NCI-H82 (cell line): Measurements from ENCODE around the gene ABHD12.
"Not testable (repeated sequence)": the region's sequence is repeated elsewhere in the genome, so short reads cannot be mapped to it uniquely, and the experiment has no call there.

Source experiments
- DNase-seq: peaks from one replicate; lab custom pipeline; 2025; lab: John Stamatoyannopoulos, UW

The ABHD12 gene

DNA sequence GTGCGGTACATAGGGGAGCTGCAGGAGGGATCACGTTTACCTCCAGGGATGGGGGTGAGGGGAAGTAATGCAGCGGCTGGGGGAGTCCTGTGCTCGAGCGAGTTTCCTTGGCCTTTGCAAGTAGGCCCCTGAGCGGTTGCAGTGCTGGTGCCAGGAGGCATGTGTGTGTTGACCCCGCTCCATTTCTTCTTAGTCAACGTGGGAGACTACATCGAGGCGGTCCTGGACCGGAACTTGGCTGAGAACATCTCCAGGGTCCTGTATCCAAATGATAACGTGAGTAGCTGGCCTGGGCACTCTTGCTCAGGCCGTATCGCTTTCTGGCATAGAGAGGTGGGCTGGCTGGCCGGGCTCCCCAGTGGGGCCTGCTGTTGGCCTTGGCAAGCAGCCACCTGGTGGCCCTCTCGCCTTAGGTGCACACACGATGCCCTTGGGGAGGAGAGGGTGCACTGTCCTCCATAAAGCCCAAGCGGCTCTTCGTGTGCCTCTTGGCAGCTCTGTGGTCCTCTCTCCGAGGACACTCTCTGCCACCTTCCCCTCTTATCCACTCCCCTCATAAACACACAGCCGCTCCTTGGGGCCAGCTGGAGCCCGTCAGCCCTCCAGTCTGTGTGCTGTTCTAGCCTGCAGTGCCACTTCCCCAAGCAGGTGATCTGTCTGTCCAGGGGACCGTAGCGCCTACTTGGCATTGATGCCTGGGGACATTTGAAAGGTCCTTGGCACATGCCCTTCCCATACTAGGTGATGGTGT is 113.4 kb downstream of the ABHD12 start:
- DNase-seq, result no peak

DNA sequence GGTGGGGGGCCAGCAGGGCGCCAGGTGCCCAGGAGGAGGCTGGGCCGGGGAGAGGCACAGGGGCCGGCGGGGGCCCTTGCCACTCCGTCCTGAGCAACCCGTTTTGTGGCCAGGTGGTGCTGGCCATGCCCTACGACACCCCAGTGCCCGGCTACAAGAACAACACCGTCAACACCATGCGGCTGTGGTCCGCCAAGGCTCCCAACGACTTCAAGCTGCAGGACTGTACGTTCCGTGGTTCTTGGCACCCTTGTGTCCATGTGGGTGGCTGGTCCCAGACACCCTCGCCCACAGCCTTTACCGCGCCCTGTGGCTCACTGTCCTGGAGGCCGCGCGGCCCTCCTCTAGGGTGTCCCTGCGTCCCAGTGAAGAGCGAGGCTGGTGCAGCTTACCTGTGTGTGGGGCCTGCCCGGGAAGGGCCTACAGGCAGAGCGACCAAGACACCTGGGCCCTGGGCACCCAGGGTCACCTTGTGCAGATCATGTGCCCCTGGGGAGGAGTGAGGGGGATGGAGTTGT is 114.0 kb downstream of the ABHD12 start:
- no peak for DNase-seq

DNA sequence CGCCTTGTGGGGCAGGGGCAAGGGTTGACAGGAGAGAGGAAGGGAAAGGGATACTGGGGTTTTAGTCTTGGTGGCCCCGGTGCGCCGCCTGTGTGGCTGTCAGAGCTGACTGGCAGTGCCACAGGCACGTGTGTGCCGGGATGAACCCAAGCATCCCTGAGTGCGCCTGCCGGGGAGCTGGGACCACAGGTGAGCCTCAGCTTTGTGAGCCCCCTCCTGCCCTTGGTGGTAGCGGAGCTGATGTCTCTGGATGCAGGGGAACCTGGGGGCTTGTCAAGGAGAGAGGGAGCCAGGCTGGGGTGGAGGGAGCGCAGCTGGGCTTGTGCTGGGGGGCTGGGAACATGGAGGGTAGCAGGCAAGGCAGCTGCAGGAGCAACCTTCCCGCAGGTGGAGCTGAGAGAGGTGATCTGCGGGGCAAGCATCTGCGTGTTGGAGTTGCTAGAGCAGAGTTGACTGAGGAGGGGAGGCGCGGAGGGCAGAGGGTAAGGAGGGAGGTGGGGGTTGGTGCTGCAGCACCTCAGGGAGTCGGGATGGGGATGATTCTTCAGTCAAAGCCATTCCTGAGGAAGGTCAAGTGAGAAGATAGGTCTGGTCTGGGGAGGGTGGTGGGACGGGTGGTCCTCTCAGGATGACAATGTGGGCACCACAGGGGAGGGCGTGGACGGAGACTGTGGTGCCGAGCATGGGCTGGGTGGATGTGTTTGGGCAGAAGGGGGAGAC is 114.7 kb downstream of the ABHD12 start:
- no peak for DNase-seq

DNA sequence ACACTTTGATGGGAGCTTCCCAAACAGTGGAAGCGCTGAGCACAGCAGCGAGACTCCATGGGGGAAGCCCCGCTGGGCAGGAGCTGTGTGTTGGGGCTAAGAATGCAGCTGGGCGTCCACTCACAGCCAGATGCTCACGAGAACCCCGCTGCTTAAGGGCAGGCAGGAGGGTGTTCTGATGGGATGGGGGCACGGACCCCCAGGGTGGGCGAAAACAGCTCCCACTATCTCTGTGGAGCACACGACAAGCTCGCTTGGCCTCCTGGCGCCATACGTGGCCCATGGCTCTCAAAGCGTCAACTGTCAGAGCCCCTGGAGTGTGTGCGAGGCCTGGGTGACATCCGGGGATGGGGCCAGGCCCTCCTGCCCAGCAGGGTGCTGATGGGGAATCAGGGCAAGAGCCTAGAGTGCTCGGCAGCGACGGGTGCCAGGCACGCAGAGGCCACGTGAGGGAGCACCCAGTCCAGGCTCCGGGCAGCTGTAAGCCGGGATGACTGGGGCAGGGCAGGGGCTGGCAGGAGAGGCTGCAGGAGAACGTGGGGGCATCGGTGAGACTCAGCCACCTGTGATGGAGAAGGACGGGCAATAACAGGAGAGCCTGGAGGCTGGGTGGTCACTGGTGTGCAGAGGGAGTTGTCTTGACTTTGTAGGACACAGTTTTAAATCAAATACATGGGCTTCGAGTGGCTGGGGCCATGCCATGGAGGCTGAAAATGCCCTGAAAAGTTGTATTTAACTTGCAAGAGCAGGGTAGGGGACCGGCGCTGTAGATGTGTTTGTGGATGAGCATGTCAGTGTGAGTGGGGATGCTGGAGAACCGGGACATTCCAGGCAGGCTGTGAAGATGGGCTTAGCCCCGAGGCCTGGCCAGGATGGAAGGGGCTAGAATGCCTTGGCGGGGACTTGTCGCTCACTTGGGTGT is 115.5 kb downstream of the ABHD12 start:
- DNase-seq, result no peak

DNA sequence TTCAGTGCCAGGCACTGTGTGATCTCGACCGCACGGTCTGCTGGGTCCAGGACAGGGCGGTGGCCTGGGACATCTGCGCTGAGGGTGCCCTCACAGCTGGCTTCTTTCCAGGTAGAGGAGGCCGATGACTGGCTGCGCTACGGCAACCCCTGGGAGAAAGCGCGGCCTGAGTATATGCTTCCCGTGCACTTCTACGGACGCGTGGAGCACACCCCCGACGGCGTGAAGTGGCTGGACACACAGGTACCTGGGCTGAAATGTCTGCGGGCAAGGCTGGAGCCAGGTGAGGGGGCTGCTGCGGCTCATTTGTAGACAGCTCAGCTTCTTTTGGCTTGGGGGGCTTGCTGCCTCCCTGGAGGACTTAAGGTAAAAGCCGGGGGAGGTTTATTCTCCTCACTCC is 116.2 kb downstream of the ABHD12 start:
- DNase-seq, result no peak

DNA sequence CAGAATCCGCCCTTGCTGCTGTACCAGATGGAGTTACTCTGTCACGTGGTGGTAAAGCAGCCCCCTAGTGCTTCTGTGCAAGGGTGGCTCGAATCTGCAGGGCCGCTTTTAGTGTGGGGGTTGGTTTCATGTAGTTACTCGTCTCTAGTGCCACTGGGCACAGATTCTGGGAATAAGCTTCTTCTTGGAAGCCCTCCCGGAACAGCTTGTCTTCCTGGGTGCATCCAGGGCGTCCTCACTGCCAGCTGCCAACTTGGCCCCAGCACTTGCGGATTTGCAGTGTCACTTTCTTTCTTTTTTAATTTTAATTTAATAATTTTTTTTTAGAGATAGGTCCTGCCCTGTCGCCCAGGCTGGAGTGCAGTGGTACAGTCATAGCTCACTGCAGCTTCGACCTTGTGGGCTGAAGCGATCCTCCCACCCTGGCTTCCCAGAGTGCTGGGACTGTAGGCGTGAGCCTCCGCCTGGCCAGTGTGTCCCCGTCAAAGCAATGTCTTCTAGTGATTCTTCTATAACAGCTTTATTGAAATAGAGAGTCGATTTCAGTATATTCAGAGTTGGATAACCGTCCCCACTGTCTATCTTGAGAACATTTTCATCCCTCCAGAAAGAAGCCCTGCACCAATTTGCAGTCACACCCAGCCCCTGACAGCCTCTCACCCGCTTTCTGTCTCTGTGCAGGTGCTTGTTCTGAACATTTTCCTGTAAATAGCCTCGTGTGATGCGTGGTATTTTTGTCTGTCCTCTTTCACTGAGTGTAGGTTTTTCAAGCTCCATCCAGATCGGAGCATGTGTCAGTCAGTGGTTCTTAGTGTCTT is 116.9 kb downstream of the ABHD12 start:
- DNase-seq, result no peak

DNA sequence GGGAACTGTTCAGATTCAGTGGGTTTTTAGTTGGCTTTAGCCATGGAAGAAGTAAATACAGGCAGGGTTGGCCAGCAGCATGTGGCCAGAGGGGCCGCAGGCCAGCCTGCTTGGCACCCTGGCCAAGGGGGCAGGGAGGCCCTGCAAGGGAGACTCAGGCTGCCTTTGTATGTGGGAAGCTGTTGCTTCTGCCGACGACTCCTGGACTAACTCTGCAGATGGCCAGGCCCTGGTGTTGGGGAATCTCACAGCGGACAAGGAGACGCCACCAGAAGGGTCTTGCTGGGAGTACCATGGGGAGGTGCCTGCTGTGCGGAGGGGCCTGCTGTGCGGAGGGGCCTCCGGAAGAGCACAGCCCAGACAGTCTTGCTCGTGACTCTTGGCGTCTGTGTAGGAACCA is 117.6 kb downstream of the ABHD12 start:
- DNase-seq, result no peak

DNA sequence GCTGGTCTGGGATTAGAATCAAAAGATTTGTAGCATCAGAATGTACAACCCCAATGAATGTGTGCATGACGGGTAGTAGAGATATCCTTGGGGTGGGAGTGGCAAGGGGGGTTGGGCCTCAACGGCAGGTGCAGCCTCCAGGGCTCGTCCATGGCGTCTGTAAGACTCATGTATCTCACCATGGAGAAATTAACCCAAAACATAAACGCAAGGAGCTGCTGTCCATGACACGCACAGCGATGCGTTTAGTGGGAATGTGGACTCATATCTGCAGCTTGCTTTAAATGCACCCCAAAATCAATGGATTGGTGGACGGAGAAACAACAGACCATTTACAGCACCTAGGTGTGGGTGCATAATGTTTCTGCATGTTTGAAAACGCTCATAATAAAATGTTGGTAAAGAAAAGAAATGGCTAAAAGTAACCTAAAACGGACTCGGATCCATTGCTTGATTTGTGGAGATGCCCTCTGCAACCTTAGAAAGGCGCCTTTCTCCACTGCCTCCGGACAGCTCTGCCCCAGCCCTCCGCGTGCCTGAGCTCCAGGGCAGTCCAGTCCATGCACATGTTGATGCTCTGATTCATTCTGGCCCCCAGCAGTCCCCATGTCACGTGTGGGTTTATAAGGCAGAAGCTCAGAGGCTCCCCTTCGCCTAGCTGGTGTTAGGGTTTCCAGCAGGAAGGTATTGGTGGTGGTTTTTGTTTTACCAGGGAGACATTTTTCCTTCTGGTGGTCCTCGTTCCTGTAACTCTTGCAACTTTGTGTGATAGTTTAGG is 118.2 kb downstream of the ABHD12 start:
- no peak for DNase-seq

DNA sequence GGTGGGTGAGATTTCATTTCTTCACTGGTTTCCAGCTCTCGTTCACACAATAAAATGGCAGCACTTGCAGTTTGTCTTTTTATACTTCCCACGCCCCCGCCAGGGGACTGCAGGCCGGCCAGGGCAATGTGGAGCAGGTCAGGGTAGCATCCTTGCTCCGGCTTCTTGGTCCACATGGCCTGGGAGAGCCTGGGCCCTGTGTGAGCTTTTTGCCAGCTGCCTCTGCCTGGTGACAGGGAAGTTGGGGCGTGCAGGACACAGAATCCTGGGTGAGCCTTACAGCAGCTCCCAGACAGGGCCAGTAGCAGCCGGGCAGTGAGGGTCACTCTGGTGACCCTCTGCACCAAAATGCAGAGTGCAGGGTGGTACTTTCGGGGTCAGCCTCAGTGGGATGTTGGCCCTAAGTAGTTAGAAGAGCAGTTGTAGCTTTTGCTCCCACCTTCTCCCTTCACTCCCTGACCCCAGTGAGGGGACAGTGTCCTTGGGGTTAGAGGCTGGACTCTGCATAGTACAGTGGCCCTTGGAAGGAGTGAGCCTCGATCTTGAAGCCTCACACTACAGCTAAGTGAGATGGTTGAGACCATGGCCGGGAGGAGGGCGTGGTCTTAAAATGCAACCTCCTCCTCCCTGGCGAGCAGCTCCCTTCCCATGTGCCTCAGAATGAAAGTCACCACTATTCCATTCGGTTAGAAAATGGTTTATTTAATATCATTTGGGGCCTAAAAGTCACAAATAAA is 119.0 kb downstream of the ABHD12 start:
- DNase-seq, result no peak

DNA sequence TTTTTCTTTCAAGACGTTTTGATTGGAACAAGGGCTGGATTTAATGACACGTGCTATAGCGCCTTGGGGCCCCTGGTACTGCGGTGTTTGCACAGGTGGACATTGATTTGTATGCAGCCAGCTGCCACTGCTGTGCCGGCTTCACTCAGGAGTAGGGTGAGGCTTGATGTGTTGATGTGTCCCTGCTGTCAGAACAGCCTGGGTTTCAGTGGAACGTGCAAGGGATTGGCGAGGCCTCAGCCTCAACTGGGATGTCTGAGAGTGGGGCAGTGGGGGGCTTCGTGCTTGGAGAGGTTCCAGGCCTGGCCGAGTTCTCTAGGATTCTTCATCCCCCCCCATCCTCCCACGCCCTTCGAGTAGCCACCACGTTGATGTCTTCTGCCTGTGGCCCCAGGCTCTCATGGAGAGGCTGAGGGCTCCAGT is 119.8 kb downstream of the ABHD12 start:
- no peak for DNase-seq

DNA sequence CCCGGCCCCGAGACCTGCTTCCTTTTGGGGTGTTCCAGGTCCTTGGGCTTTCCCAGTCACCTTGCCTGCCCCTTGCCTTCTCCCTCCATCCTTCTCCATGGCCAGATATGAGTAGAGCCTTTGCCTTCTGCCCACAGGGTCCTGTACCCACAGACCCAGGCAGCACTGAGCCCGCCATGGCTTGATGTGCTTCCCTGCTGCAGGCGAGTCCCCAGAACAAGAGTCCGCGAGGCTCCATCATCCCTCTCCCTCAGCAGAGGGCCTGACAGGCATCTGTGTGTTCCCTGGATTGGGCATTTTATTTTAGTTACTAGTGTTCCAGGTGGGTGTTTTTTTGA is 120.8 kb downstream of the ABHD12 start:
- DNase-seq, result no peak

DNA sequence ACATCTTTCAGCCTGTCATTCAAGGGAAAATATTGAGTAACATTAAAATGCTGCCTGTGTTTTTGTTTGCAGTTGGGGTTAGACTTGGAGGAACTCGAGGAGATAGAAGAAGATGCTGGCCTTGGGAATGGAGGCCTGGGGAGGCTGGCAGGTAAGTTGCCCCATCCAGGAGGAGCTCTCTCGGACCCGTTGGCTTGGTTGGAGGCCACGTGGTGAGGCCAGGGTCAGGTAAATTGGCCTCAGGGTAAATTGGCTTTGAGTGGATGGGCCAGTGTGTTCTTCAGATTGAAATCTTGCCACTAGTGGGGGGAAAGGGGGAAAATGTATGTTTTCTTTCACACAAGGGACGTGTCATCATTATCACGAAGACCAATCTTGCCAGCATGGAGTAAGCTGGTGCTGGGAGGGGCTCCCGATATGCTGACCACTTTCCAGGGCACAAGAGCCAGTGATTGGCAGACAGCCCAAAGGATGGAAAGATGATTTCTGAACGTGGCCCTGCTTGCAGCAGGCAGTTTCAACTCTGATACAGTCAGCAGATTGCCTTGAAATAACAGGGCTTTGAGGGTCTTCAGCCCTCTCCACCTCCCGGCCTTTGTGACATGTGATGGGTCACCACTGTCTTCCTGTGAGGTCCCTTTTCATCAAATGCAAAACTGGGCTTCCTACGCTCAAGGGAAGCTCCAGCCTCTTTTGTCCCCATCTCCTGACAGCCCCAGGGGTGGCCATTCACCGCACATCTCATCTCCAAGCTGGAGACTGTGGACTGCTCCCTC is 121.4 kb downstream of the ABHD12 start:
- DNase-seq, result no peak

DNA sequence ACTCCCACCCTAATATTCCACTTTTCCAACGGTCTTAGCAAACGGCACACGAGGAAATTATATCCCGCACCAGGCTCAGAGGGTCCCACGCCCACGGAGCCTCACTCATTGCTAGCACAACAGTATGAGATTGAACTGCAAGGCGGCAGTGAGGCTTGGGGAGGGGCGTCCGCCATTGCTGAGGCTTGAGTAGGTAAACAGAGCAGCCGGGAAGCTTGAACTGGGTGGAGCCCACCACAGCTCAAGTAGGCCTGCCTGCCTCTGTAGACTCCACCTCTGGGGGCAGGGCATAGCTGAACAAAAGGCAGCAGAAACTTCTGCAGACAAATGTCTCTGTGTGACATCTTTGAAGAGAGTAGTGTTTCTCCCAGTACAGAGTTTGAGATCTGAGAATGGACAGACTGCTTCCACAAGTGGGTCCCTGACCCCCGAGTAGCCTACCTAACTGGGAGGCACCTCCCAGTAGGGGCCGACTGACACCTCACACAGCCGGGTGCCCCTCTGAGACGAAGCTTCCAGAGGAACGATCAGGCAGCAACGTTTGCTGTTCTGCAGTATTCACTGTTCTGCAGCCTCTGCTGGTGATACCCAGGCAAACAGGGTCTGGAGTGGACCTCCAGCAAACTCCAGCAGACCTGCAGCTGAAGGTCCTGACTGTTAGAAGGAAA is 129.7 kb downstream of the ABHD12 start:
- DNase-seq, result not testable (repeated sequence)

DNA sequence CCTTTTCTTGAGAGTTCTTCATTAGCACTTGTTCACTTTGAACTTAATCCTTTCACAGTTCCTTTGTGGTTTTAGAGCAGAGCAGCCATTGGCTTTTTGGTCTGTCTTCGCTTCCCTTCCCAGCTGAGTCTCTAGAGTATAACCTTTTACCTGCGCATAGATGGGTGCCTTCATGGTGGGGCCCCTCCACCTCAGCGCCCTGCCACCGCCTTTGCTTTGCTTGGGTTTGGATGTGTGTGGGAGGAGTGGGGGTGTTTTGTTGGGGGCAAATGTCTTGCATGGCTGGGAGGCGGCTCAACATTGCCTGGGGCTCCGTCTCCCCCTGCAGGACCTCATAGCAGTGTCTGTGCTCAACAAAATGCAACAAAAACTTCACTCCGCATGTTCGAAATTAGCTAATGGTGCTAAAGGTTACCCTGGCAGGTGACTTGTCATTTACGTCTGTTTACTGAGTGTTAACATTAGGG is 130.8 kb downstream of the ABHD12 start:
- DNase-seq, result no peak

DNA sequence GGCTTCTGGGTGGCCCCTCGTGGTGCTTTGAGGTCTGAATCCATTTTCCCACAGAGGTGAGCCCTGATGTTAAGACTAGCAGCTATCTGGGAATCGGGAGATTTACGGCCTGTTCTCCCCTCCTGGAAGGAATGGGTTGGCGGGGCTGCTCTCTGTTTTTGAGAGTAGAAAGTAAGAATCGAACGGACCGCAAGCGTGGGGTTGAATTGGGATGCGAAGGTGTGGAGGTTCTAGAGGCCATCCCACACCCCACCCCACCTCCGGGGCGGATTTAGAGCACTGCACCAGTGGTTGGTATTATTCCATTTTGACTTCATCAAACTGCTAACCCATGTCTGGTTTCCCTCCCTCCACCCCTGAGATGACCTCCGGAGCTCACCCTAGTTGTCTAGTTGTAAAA is 131.3 kb downstream of the ABHD12 start:
- DNase-seq, result no peak

DNA sequence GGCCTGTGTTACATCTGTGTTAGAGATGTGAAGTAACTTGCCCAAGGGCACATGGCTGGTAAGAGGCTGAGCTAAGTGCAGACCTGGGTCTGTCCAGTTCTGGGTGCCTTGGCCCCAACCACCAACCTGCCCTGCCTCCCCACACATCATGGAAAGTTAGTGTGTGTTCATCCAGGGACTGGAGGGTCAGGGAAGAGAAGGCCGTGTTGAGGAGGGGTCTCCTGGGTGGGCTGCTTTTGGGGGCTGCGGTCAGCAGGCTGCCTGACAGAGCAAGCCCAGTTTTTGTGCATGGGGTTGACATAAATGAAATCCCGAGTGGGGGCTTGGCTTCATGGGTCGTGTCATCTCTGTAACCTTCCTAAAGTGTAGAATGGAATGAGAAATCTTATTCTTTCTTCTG is 131.8 kb downstream of the ABHD12 start:
- DNase-seq, result no peak

DNA sequence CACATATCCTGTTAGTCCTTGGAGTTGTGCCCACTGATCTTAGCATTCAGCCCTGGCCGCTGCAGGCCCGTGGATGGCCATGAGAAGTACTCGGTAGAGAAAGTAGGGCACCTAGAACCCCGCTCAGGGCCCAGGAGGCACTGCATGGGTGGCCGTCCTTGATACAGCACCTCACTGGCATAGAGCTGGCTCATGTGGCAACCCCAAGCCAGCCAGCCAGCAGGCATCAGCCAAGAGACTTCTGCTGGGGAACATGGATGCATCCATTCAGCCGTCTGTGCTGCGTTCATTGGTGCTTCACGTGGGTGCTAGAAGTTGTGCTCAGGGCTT is 132.2 kb downstream of the ABHD12 start:
- DNase-seq, result no peak

DNA sequence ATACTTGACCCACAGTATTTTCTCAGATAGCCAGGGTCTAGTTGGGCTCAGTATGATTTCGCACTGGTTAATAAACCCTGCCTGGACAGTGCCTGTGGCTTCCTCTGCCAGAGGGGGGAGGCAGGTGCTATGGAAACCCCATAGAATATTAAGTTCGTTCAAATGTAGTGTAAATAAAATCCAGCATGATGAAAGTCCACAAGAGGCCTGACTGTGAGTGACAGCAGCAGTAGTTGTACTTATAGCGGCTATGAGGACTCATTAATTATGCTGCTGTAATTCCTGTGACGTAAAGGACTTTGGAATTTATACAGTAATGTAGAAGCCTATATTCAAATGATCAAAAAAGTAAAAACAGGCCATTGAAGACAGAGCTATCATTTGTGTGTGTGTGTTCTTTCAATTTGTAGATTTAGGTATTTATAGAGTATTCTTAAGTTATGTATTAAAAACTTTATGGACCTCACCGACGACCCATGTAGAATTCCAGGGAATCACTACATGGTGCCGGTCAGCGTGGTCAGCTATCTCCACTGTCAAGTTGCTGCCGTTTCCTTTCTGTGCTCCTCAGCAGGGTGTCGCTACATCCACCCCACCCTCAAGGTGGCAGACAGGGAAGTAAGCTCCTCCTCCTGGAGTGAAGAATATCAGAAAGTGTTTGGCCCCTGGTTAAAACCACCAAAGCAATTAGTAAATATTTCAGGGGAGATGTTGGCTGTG is 132.7 kb downstream of the ABHD12 start:
- no peak for DNase-seq
